NT2/D1 (cell line): ENCODE results near the gene STK32B.

Experiments used
- DNase-seq: peaks from one replicate; pipeline ENCODE4 v3.0.0-alpha.2; 2011; ENCODE audit warnings: low read depth, low spot score
- H3K27me3 ChIP-seq: 2 replicates; pipeline ENCODE4 v1.6.0; 2011; ENCODE audit warnings: mild to moderate bottlenecking; ENCODE audit not compliant: insufficient read length, insufficient read depth
- H3K36me3 ChIP-seq: 2 replicates; pipeline ENCODE4 v1.6.1; 2011; ENCODE audit warnings: mild to moderate bottlenecking, low read length, mixed read lengths; ENCODE audit not compliant: insufficient read depth, insufficient read length
- H3K4me1 ChIP-seq: 2 replicates; pipeline ENCODE4 v1.5.1; 2011; ENCODE audit not compliant: insufficient read depth, insufficient read length
- H3K4me3 ChIP-seq: 2 replicates; pipeline ENCODE4 v1.5.1; 2011; ENCODE audit warnings: low read depth; ENCODE audit not compliant: insufficient read length
- H3K9ac ChIP-seq: 2 replicates; pipeline ENCODE4 v1.6.0; 2011; ENCODE audit warnings: low read depth; ENCODE audit not compliant: insufficient read length
- H3K9me3 ChIP-seq: 2 replicates; pipeline ENCODE4 v1.5.1; 2011; ENCODE audit warnings: mild to moderate bottlenecking, low read length; ENCODE audit not compliant: insufficient read depth
- SUZ12 ChIP-seq: IDR thresholded peaks from 2 replicates; pipeline ENCODE4 v1.6.1; 2011; ENCODE audit not compliant: insufficient read length, insufficient read depth; ENCODE audit errors: extremely low read depth
- YY1 ChIP-seq: IDR thresholded peaks from 2 replicates; pipeline ENCODE4 v1.6.1; 2011; ENCODE audit not compliant: insufficient read length, insufficient read depth
- ZNF274 ChIP-seq: IDR thresholded peaks from 2 replicates; pipeline ENCODE4 v1.6.1; 2011; ENCODE audit warnings: mild to moderate bottlenecking, low read depth, low read length

STK32B gene

GRCh38 chr4:5010984-5011383 is 40.3 kb upstream of the STK32B start:
- Histone ChIP-seq H3K36me3 (no peaks in the 10 kb centered on the region), H3K4me3 (no peak overlapping the region), H3K9ac (no peak overlapping the region), H3K9me3 (no peaks in the 10 kb centered on the region), H3K4me1 (no peaks in the 10 kb centered on the region), H3K27me3 (no peaks in the 10 kb centered on the region)
- no peak for DNase-seq
- TF ChIP-seq SUZ12 (no peak), ZNF274 (no peak), YY1 (no peak)

DNA sequence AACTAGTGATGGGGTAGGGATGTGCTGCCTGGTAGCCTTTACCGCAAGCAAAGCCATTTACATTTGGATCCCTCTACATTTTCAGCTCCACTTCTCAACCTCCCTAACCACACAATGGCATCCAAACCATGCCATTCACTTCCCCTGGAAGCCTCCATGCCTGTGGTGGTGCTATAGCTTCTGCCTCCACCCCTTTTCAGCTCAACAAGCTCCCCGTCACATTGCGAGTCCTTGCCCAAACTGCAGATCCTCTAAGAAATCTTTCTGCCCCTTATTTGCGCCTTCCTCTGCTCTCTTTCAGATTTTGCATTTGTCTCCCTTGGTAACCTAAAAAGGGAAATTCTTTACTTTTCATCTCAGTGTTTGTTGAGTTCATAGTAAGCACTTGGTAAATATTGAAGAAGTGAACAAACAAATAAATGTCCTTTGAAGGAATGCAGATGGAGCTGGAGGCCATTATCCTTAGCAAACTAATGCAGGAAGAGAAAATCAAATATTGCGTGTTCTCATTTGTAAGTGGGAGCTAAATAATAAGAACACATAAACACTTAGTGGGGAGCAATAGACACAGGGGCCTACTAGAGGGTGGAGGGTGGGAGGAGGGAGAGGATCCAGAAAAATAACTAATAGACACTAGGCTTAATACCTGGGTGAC is 38.9 kb upstream of the STK32B start:
- Histone ChIP-seq H3K4me1 (no peaks in the 10 kb centered on the region), H3K36me3 (no peaks in the 10 kb centered on the region), H3K4me3 (no peak overlapping the region), H3K9ac (no peak overlapping the region), H3K9me3 (no peaks in the 10 kb centered on the region), H3K27me3 (no peaks in the 10 kb centered on the region)
- DNase-seq: no peak
- TF ChIP-seq ZNF274 (no peak), SUZ12 (no peak), YY1 (no peak)

GRCh38 chr4:5012958-5013357 is 38.3 kb upstream of the STK32B start:
- no peaks in the 10 kb centered on the region for H3K36me3 ChIP-seq
- TF ChIP-seq SUZ12 (no peak), YY1 (no peak), ZNF274 (no peak)
- DNase-seq: no peak
- no peaks in the 10 kb centered on the region for H3K27me3 ChIP-seq
- no peaks in the 10 kb centered on the region for H3K4me1 ChIP-seq
- H3K9ac ChIP-seq: no peak overlapping the region
- no peak overlapping the region for H3K4me3 ChIP-seq
- no peaks in the 10 kb centered on the region for H3K9me3 ChIP-seq

DNA sequence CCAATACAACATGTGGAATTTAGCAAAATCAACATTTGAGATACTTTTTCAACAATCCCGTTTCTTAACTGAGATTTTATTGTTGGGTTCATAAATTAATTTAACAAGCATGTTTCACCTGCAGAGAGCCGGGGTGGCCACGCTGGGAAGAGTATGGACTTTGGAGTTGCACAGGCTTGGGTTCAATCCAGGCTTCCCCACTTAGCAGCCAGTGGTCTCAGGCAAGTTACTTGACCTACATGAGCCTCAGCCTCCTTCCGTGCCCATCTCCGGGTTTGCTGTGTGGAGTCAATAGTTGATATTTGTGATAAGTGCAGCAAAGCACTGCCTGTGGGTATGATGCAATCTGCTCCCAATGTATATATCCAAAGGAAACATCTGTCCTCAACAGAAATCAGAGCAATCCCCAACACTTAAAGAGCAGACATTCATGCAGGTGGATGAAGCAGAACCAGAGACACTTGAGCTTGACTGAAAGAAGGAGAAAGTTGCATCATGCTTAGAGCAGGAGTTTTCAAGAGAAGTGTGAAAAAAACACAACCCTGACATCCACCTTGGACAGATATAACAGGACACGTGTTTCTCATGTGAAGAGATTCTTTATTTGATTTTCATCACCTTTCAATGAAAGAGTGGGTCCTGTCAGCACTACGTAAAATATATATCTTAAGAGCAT is 37.1 kb upstream of the STK32B start:
- Histone ChIP-seq H3K27me3 (no peaks in the 10 kb centered on the region), H3K9me3 (no peaks in the 10 kb centered on the region), H3K4me1 (peaks cover under 1% of the 10 kb centered on the region), H3K9ac (no peak overlapping the region), H3K36me3 (no peaks in the 10 kb centered on the region), H3K4me3 (no peak overlapping the region)
- DNase-seq: no peak
- TF ChIP-seq ZNF274: no peak

GRCh38 chr4:5018096-5018495 is 33.2 kb upstream of the STK32B start:
- Histone ChIP-seq H3K27me3 (no peaks in the 10 kb centered on the region), H3K36me3 (no peaks in the 10 kb centered on the region), H3K9ac (no peak overlapping the region), H3K4me3 (no peak overlapping the region), H3K4me1 (peaks cover 3% of the 10 kb centered on the region), H3K9me3 (no peaks in the 10 kb centered on the region)
- no peak for TF ChIP-seq SUZ12
- TF ChIP-seq ZNF274: no peak
- TF ChIP-seq YY1: no peak
- no peak for DNase-seq

- Histone ChIP-seq H3K4me1 (peaks cover 3% of the 10 kb centered on the region), H3K36me3 (no peaks in the 10 kb centered on the region), H3K4me3 (no peak overlapping the region), H3K27me3 (no peaks in the 10 kb centered on the region), H3K9ac (no peak overlapping the region), H3K9me3 (no peaks in the 10 kb centered on the region)
- no peak for DNase-seq
- no peak for TF ChIP-seq SUZ12
Observed at GRCh38 chr4:5018603-5019002, 32.7 kb upstream of the STK32B start.

- no peaks in the 10 kb centered on the region for H3K9me3 ChIP-seq
- no peaks in the 10 kb centered on the region for H3K27me3 ChIP-seq
- H3K36me3 ChIP-seq: no peaks in the 10 kb centered on the region
- DNase-seq: no peak
- peaks cover 3% of the 10 kb centered on the region for H3K4me1 ChIP-seq
- no peak within 1 kb of the TSS for H3K9ac ChIP-seq
- TF ChIP-seq SUZ12: no peak
- no peak for TF ChIP-seq YY1
- no peak for TF ChIP-seq ZNF274
- H3K4me3 ChIP-seq: no peak within 1 kb of the TSS
Observed at GRCh38 chr4:5019274-5019673, 32.0 kb upstream of the STK32B start, which contains the start of gene CYTL1. Gene CYTL1, minus strand, starts transcription at chr4:5019458. Its CDS starts 13 bp downstream, at chr4:5019445.

DNA sequence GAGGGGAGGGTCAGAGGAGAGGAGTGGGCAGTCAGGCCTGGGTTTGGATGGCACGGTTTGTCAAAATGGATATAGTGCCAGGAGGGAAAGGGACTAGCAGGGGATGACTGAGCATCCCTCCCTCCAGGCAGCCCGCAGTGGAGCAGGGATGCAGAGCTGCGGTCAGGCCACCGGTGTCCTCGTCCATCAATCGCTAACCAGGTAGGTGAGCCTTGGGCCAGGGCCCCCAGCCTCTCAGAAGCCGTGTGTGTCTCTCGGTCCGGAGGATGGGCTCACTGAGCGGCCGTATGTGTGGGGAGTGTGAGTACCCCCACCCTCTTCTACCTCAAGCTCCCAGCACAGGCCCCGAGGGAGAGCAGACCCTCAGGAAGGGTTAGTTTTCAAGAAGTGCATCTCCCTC is 31.5 kb upstream of the STK32B start:
- DNase-seq: no peak
- Histone ChIP-seq H3K4me3 (no peak overlapping the region), H3K9ac (no peak overlapping the region), H3K36me3 (no peaks in the 10 kb centered on the region), H3K27me3 (no peaks in the 10 kb centered on the region), H3K9me3 (no peaks in the 10 kb centered on the region), H3K4me1 (peaks cover 3% of the 10 kb centered on the region)
- TF ChIP-seq ZNF274 (no peak), YY1 (no peak), SUZ12 (no peak)
